GM21390 (cell line): ENCODE data around the gene SOHLH1.

ENCODE experiments used
- ATAC-seq: cut with Tn5 transposase; IDR thresholded peaks from one replicate; pipeline ENCODE4 v1.9.1; 2021; ENCODE audit not compliant: unreplicated experiment

SOHLH1 gene

DNA sequence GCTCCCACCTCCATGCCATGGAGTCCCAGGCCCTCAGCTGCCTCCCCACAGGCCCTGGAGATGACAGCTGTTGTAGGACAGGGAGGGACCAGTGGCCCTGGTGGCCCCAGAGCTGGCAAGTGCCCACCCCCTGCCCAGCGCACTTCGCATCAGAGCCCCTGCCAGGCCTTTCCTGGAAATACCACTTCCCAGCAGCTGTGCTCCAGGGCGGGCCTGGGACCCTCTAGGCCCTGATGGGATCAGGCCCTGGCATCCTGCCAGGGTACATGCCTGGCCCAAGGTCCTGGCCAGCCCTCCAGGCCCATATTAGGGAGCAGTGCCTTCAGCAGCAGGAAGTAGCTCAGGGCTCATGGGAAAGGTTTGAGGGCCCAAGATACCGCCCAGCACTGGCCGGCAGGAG is 5.2 kb upstream of the SOHLH1 start:
- ATAC-seq: no peak

GRCh38 chr9:135703726-135704125 is 4.4 kb upstream of the SOHLH1 start:
- ATAC-seq: no peak

DNA sequence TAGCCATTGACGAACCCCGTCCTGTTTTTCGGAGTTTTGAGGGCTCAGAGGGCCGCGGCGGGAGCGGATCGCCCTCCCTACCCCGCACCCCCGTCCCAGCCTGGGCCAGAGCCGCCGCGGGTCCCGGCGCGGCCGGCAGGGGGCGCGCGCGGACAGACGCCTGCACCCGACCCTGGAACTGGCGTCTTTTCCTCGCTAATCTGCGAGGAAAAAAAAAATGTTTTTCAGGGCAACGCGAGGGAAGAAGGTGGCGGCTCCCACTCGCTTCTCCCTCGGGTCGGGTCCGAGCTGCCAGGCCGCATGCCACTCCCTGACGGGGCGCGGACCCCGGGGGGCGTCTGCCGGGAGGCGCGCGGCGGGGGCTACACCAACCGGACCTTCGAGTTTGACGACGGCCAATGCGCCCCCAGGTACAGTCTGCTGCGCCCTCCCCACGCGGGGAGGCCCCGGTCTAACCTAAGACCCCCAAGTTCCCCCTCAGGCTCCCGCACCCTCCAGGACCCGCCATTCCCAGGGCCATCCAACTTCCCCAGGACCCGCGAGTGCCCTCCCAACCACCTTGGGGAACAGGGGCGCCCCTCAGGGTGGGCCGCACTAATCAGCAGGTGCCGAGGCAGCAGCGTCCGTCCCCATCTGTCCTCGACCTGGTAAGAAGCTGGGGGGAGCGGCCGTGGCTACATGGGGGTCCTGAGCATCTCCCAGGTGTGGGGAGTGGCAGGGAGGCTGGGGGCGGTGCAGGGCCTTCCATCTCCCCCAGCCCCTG is 2.9 kb upstream of the SOHLH1 start, which contains the start of gene KCNT1:
KCNT1 (plus strand) TSS at position 227 of the 763 bp plus-strand sequence; CDS start at position 301, 74 bp downstream.
- no peak for ATAC-seq

DNA sequence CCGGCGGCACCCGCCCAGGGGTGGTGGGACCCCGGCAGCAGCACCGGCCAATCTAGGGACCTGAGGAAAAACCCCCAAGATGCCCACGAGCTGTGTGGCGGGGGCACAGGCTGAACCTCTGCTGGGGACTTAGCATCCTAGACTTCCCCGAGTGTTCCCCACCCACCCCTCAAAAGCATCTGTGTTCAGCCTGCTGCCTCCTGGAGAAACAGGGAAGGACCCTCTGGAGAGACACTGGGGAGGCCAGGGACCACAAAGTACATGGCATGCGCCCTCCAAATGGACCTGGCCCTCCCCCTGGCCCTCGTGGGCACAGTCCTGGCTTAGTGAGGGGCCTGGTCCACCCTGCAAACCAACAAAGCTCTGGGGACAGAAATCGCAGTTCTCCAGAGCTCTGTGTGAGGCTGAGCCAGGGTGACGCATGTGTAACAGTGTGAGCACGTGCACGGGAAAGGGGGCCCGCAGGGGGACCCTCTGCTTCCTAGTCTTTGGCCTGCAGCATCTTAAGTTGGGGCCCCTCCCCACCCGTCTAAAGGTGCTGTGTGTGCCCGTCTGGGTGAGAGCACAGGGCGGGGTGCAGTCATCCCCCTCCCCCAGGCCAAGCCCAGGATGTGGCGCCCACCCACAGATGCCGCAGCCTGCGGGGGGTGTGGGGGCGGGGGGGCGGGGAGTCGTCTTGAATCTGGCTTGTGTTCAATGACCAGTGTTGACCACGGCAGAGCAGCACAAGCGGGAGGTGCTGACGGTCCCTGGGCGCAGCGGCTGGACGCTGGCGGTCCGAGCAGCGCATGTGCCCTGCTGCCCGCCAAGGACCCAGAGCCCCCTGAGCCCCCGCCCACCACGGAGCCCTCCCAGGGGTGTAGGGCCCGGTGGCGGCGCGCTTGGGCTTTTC is 2.0 kb upstream of the SOHLH1 start:
- no peak for ATAC-seq

- ATAC-seq: no peak
Measured at GRCh38 chr9:135700525-135700924, 1.2 kb upstream of the SOHLH1 start.

- ATAC-seq: no peak
Measured at GRCh38 chr9:135698767-135699166, 514 bp downstream of the SOHLH1 start.

DNA sequence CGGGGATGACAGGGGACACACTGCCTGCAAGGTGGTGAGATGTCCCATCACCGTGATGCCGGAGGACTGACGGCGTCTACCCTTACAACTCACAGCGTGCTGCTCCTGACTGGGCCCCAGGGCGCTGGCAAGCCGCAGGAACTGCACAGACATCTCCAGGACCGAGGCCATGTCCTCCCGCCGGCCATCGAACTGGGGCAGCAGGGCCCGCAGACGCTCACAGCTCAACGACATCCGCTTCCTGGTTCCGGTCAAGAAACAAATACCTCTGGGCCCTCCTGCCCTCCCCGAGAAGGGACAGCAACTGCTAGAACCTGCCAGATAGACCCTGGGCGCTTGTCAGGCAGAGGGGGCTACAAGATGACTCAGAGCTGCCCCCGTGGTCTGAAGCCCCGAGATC is 1.0 kb downstream of the SOHLH1 start:
- no peak for ATAC-seq

DNA sequence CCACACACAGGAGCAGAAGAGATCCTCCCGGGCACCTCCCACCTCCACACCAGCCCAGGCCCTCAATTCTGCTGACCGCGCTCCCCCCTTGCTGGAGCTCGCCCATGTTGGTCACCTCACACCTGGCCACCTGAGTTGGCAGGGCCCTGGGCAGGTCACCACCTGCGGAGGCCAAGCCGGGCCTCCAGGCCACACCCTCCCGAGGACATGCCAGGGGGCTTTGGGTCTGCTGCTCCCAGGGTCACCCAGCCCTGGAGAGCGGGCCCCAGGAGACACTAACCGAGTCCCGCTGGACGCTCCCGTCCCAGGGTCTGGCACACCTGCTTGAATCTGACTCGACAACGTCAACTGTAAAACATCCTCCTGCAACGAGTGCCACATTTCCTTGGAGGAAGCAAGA is 2.1 kb downstream of the SOHLH1 start:
- no peak for ATAC-seq

DNA sequence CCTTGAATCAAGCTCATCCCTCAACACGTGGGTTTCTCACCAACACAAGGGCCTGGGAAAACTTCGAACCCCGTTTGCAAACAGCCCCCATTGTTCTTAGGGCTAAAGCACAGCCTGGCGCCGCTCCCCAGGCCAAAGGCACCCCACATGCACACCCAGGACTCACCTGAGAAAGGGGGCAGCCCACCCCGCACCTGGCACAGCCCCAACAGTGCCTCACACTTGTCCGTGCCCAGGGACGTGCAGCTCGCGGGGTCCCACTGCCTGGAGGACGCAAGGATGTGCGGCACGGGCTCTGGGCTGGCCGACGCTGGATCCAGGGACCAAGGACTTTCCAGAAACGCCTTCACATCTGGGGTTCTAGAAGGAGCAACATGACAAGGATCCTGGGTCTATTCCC is 2.8 kb downstream of the SOHLH1 start:
- no peak for ATAC-seq

DNA sequence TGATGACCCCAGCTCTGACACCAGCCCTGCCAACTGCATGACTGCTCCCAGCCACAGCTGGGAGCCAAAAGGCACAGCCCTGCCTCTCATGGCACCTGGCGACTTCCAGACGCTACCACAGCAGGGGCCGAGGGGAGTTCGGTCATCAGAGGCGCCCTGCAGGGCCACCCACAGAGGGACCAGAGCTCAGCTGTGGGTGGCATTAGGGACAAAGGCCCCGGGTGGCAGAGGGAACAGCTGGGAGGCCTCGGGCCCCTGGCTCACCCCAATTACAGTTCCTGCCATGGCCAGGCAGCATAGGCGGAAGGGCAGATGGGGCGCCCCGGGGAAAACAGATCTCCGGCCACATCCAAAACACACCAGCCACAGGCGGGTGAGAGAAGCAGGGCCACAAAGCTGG is 3.6 kb downstream of the SOHLH1 start:
- no peak for ATAC-seq

GRCh38 chr9:135695036-135695435 is 4.2 kb downstream of the SOHLH1 start:
- ATAC-seq: no peak

DNA sequence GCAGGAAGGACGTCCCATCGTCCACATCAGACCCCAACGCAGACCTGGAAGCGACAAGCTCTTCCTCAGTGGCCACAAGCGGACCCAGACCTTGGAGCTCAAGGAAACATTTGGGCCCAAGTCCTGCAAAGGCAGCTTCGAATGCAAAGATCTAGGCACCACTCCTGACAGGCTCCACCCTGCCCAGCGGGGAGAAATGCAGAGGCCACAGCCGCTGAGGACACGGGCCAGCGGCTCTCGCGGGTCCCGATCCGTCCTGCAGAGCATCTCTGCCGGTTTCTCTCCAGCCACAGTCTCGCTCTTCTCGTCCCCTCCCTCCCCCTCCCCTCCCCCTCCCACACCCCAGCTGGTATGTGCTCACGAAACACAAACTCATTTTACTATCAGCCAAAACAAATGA is 4.9 kb downstream of the SOHLH1 start:
- ATAC-seq: no peak

GRCh38 chr9:135693771-135694170 is 5.5 kb downstream of the SOHLH1 start:
- ATAC-seq: no peak

- ATAC-seq: no peak
Measured at GRCh38 chr9:135693265-135693664, 6.0 kb downstream of the SOHLH1 start.

- ATAC-seq: no peak
Measured at GRCh38 chr9:135692410-135692809, 6.9 kb downstream of the SOHLH1 start.

- no peak for ATAC-seq
Measured at GRCh38 chr9:135690836-135691570, 8.3 kb downstream of the SOHLH1 start.

DNA sequence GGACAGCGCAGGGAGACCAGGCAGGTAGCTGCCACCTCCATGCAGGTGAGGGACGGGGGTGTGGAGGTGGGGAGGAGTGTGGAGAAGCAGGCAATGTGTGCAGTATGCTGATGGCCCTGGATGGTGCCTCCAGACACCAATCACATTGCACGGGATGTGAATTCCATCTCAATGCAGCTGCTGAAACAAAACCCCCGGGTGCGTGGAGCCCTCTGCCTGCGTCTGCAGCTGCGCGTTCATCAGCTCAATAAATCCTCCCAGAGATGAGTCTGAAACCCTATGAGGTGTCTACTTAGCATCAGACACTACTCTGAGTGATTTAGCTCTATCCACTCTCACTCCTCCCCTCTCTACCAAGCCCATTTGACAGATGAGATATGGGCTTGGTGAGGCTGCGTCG is 10.3 kb downstream of the SOHLH1 start:
- ATAC-seq: no peak

DNA sequence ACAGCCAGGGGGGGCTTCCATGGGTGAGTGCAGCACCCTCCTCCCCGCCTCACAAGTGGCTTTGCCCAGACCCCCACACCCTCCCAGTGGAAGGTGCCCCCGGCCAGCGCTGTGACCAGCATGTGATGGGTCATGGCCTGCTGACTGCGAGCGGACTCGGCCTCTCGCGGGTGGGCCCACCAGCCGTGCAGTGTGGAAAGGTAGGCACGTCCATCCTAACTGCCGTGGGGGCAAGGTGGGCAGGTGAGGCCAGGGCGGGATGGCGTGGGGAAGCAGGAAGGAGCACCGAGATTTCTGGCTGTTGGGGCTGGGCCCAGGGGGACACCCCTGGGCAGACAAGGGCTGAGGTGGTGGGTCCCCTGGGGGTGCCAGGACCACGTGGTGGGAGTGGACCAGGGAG is 12.1 kb downstream of the SOHLH1 start:
- ATAC-seq: no peak

DNA sequence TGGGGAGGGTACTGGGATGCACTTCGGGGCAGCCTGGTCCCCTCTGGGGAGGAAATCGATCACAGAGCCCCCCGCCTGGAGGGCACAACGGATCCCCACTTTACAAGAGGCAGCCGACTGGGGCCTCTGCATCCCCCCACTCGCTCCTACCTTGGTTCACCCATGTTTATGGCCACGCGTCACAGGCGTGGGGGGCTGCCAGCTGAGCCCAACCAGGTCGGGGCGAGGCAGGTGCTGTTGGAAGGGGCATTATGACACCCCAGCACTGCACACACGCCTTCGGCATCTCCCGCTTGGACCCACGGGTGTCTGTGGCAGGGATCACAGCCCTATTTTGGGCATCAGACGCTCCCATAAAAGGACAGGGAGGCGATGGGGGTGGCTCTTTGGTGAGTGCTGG is 14.6 kb downstream of the SOHLH1 start:
- no peak for ATAC-seq

GRCh38 chr9:135683401-135684034 is 15.8 kb downstream of the SOHLH1 start:
- no peak for ATAC-seq

DNA sequence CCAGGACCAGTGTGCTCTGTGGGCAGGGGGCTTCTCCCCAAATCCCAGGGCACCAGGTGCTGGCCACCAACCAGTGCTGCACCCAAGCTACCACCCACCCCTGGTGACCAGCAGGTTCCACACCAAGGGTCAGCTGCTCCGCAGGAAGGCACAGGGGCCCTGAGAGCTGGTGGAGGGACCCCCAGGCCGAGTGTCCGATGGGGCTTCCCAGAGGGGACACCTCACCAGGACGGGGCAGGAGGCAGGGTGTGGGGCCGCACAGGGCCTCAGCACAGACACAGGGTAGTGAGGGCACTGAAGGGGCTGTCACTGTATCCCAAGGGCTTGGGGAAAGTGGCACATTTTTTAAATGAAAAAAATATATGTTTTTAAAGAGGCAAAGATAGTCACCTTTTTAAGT is 18.1 kb downstream of the SOHLH1 start:
- ATAC-seq: no peak
